ENCODE measurements around the gene SLC13A3.

Gene SLC13A3

GRCh38 chr20:46573788-46574584 lies 77.3 kb downstream of the SLC13A3 start:
- DNase-seq, result no peak

GRCh38 chr20:46573234-46573633 lies 78.0 kb downstream of the SLC13A3 start:
- no peak for DNase-seq

GRCh38 chr20:46572790-46573189 lies 78.5 kb downstream of the SLC13A3 start:
- DNase-seq, result no peak

DNA sequence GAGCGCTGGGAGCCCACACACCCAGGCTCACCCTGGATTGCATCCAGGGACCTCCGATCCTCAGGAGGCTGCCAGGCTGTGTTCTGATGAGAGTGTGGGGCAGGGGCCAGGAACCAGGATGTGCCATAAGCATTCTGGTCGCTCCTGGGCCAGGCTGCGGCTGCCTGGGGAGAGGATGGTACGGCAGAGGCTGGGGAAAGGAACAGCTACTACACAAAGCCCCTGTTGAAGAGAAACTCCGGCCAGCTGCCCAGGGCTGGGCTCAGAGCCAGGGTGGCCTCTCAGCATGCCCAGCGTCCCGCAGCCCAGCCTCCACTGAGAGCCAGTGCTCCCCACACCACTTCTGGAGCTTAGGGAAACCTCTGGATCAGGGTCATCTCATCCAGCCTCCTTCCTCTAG lies 79.1 kb downstream of the SLC13A3 start:
- DNase-seq, result no peak

- no peak for DNase-seq
These were observed 79.8 kb downstream of the SLC13A3 start for GRCh38 chr20:46571418-46571817.

GRCh38 chr20:46570956-46571355 lies 80.3 kb downstream of the SLC13A3 start:
- DNase-seq, result no peak

GRCh38 chr20:46569961-46570360 lies 81.3 kb downstream of the SLC13A3 start:
- no peak for DNase-seq

- DNase-seq, result no peak
These were observed 82.6 kb downstream of the SLC13A3 start for GRCh38 chr20:46568570-46569129.

GRCh38 chr20:46566125-46566524 lies 85.1 kb downstream of the SLC13A3 start:
- DNase-seq, result no peak

DNA sequence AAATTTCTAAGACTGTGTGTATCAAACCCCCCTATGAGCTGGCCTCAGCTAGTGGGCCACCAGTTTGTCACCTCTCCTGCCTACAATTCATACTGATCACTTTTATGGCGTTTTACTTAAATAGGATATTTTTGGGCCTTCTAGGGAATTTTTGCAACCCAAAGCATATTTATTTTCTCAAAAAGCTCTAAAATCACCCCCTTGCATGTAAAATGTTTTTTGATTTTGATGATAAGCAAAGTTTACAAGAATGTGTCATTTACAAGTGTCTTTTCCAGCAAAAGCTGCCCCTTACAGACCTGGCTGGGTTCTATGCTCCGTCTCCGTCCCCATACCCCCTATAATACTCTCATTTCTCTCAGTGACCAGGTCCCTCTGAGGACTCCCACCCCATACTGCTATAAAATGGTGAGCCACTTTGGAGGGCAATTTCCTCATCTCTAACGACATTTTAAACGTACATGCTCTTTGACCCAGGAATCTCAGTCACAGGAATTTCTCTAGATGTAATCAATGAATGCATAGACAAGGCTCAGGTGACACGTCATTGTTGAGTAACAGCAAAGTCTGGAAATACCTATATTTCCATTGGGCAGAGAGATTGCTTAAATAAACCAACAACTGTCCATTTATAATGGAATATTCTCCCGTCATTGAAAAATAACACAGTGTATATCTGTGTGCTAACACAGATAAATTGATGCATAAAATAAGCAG lies 86.9 kb downstream of the SLC13A3 start:
- no peak for DNase-seq

GRCh38 chr20:46563860-46564221 lies 87.4 kb downstream of the SLC13A3 start:
- DNase-seq, result no peak

DNA sequence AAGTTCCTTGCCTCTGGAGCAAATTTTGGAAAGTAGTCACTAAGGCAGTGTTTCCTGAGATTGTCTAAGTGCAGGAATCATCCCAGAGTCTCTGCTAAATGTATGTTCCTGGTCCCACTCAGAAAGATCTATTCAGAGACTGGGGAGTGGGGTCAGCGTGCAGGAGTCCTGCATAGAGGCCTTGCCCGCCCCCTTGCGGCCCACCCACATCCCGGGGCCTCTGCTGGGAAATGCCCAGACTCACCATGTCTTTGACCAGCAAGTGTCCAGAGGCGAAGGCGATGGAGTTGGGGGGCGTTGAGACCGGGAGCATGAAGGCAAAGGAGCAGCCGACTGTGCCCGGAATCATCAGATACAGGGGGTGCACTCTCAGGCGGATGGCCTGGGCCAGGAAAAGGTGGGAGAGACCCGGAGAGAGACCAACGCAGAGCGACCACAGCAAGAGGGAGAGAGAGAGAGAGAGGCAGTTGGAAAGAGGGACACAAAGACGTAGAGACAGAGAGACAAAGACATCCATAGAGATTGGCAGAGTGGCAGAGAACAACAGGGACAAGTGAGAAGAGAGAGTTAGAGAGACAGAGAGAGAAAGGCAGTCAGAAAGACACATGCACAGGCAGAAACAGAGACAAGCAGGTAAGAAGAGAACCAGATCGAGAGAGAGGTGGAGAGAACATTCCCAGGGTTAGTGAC lies 87.9 kb downstream of the SLC13A3 start:
- no peak for DNase-seq

DNA sequence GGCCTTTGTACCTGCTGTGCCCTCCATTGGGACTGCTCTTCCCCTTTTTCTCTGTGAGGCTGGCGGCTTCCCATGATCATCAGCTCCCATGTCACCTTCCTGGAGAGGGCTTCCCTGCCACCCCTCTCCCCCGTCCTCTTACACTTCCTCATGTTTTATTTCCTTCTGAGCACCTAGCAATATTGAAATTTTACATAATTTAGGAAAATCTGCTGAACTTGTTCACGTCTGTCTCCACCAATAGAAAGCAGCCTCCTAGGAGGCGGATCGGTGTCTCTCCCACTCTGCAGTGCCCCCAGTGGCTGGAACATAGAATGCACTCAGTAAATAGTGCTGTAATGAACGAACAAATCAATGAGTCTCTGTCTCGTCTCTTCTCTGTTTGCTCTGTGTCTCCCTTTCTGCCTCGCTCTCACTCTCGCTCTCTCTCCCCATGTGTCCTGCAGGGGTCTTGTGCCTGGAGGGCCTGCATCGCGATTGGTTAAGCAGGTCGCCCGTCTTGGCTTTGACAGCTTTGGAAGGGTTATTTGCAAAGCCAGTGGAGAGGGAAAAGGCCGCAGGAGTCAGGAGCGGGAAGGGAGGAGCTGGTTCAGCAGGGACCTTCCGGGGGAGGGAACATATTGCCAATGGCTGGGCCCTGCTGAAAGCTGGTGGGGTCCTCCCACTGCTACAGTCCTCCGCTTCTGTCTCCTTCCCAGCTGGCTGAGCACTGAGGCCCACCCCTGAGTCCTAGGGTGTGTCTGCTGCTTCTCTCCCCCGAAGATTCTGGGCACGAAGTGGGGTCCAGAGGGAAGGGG lies 88.7 kb downstream of the SLC13A3 start:
- DNase-seq, result peak; percentile 78

DNA sequence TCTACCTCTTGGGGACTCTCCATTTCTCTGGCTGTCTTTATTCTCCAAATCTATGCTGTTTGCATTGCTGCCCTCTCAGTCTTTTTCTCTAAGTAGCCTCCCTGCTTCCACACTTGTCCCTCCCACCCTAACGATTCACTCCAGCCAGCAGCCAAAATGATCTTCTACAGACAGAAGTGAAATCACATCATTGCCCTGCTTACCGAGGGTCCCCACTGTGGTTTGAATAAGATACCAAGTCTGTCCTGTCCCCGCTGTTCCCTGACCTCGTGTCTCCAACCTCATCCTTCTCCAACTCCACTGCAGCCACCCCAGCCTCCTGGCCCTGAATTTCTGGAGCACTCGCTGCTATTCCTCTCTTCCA lies 89.3 kb downstream of the SLC13A3 start:
- no peak for DNase-seq

DNA sequence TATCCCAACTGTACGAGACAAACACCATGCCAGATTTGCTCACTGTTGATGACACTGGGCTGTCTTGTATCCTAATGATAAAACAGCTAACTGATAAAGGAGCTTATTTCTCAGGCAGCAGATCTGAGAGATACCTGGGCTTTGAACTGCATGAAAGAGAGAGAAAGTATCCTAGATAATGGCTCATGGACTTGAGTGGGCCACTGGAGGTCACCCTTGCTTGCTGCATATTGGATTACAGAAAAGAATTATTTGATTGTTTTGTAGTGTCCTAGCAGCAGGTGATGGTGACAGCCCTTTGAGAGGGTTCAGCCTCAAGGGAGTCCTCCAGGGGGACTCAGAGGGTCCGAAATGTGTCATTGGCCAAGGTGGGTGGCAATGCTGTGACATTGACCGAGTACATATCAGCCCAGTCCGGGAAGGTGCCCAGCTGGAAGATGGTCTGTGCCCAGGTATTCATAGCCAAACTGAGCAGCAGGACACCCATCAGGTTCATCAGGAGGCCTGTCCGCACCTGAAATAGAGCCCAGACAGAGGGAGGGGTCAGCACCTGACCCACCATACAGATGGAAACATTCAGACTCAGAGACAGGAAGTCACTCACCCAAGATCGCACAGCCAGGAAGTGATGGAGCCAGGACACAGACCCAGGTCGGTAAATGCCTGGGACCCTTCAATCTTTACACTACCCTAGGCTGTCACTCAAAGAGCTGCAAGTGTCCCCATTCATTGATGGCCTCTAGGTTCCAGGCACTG lies 91.4 kb downstream of the SLC13A3 start:
- DNase-seq, result no peak

GRCh38 chr20:46559001-46559400 lies 92.3 kb downstream of the SLC13A3 start:
- no peak for DNase-seq

DNA sequence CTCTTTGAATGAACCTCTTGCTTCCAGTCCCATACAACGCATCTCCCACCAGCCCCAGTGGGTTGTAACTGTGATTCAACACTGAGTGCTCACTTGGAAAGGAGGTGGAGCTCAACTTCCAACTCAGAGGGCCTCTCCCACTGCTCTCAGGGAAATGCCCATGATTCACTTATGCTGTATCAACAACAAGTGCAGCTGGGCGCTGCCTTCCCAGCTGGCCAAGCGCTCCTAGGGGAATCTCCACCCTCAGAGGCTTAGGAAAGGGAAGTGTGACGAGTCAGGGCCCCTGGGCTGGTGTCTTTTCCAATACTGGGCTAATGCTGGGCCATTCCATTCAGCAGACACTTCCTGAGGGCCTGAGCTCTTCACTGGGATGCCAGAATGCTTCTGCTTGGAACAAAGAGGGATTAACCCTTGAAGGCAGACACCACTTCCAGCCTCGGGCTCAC lies 92.7 kb downstream of the SLC13A3 start:
- peak; percentile 67 for DNase-seq

DNA sequence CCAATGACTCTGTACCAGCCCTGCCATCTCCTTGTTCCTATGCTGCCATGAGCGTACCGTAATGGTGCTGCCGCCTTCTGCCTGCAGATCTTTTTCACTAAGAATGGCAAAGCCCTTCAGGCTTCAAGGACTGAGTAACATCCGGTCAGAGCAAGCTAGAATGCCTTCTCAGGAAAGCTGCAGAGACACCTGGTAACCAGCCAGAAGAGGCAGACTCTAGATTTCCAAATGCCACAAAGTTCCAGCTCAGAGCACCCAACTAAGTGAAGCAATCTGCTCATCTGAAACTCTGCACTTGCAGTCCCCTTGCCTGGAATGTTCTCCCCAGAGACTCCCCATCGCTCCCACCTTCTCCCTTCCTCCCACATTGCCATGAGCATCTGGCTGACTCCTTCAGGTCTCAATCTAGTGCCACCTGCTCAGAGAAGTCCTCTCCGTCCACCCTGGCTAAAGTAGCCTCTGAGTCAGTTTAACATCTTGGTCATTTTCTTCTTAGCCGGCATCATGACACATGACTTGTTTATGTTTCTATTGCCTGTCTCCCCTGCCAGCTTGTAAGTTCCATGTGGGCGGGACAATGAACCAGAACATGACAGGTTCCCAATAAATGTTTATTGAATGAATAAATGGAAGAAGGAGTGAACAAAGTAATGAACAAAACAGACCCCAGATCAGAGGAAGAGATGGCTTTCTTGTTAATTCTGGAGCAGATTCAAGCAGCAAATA lies 93.9 kb downstream of the SLC13A3 start:
- DNase-seq, result no peak

DNA sequence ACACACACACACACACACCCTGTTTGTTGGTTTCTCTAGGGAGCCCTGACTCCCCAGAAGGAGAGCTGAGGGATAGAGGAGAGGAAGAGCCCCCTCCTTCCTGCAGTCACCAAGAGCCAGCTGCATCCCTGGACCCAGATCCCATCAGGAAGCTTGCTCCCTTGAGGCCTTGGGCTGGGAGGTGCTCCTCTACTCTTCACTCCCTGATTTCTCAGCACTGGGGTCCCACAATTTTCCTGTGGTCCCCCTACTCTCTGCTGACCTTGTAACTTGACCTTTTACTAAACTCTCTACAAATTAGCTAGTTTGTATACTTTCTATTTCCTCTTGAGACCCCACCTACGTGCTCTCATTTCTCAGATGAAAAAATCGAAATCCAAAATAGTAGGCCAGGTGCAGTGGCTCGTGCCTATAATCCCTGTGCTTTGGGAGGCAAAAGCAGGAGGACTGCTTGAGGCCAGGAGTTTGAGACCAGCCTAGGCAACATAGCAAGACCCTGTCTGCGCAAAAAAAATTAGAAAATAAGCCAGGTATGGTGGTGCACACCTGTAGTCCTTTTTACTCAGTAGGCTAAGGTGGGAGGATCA lies 95.8 kb downstream of the SLC13A3 start:
- no peak for DNase-seq

- no peak for DNase-seq
These were observed 96.4 kb downstream of the SLC13A3 start for GRCh38 chr20:46554828-46555227.

DNA sequence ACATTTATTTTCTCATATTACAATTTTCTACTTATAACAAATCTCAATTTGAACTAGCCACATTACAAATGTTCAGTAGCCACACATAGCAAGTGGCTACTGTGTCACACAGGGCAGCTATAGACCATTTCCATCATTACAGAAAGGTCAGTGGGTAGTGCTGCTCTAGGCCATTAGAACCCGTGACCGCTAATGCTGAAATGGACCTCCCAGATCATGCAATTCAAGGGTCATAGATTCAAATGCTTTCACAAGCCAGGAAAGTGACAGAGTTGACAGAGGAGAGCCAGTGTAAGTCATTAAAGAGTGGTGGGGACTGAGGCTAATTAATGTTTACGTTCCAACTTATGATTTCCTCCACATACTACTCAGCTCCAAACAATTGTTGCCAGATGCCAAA lies 97.3 kb downstream of the SLC13A3 start:
- DNase-seq, result no peak

Data from stimulated activated CD4-positive, alpha-beta T cell treated with anti-CD3 and anti-CD28 coated beads, Interleukin-15, amount 100 ng/mL, for 24 hours (primary cell).